Gastrocnemius medialis (tissue), 4 donors: ENCODE measurements around the gene STARD3. TPM values are rescaled to one million over a fixed set of nuclear protein-coding genes. Genes with fewer than 3 reads are reported as not detected.

ENCODE experiments used
- ATAC-seq, 2 donors: fragments of 150-250 bp; one replicate each; pipeline ENCODE4 v1.9.1; 2016
- DNase-seq, 2 donors: peaks; one replicate each; pipeline ENCODE4 v3.0.0-alpha.2; 2019
- H3K27ac ChIP-seq, 4 donors: fragments of 200-600 bp; sonication (generic); 1 replicate in 1 of 4; 2 replicates in 3 of 4; pipeline ENCODE4 v1.5.1; 2016 to 2018; ENCODE audit warnings: mild to moderate bottlenecking in 2 of 4, moderate library complexity in 1 of 4
- H3K27me3 ChIP-seq, 3 donors: fragments of 200-600 bp; sonication (generic) in 2 of 3; 1 replicate in 1 of 3; 2 replicates in 2 of 3; pipeline versions ENCODE4 v1.5.1 to v1.6.0; 2016 to 2019; ENCODE audit warnings: mild to moderate bottlenecking in 1 of 3, moderate library complexity in 1 of 3
- H3K36me3 ChIP-seq, 2 donors: fragments of 200-600 bp; sonication (generic) in 1 of 2; one replicate each; pipeline ENCODE4 v1.5.1; 2017 to 2018
- H3K4me1 ChIP-seq, 2 donors: fragments of 200-600 bp; sonication (generic) in 1 of 2; one replicate each; pipeline ENCODE4 v1.5.1; 2016 to 2017; ENCODE audit warnings: mild to moderate bottlenecking in 2 of 2
- H3K4me3 ChIP-seq, 4 donors: fragments of 200-600 bp; sonication (generic) in 3 of 4; 1 replicate in 1 of 4; 2 replicates in 3 of 4; pipeline ENCODE4 v1.5.1; 2016 to 2019; ENCODE audit warnings: mild to moderate bottlenecking in 2 of 4
- H3K9me3 ChIP-seq, 3 donors: fragments of 200-600 bp; sonication (generic) in 2 of 3; 1 replicate in 1 of 3; 2 replicates in 2 of 3; pipeline ENCODE4 v1.5.1; 2016 to 2019
- POLR2A ChIP-seq, 2 donors: fragments of 450-650 bp; IDR thresholded peaks; one replicate each; pipeline ENCODE4 v1.6.1; 2017; ENCODE audit warnings: antibody characterized with exemption in 2 of 2, mild to moderate bottlenecking in 2 of 2, moderate library complexity in 2 of 2
- in situ Hi-C, 4 donors: fragments of 200-750 bp; cut with MboI; loops; one replicate each; pipeline versions ENCODE4 v1.15.0 to v1.8.0; 2017; ENCODE audit warnings: low sequenced_read_pairs in 4 of 4
- intact Hi-C: fragments of 100-400 bp; cut with DNase I; formaldehyde crosslinking; loops from one replicate; pipeline ENCODE4 v1.15.1; 2023; ENCODE audit warnings: low total_unique reads
- total RNA-seq, 4 donors: library from RNA; depleted of rRNA; stranded (reverse); fragments of >200 nt; gene quantifications; one replicate each; pipeline versions ENCODE4 v1.1.0 to v1.2.3, GENCODE V29; 2016
- TF ChIP-seq, protein P1 (sequence below), 5 experiments: fragments of 450-650 bp in 3 of 5; fragments of 200-600 bp in 2 of 5; sonication (generic) in 2 of 5; IDR thresholded peaks in 4 of 5; conservative IDR thresholded peaks in 1 of 5; 1 replicate in 4 of 5; 2 replicates in 1 of 5; pipeline ENCODE4 v1.5.1; 2016 to 2019; ENCODE audit warnings: antibody characterized with exemption in 5 of 5, mild to moderate bottlenecking in 3 of 5, moderate library complexity in 3 of 5

Gene STARD3
- total RNA-seq, 4 donors from 2014 or later = 31.0 to 41.7 (median 41.0) TPM

DNA sequence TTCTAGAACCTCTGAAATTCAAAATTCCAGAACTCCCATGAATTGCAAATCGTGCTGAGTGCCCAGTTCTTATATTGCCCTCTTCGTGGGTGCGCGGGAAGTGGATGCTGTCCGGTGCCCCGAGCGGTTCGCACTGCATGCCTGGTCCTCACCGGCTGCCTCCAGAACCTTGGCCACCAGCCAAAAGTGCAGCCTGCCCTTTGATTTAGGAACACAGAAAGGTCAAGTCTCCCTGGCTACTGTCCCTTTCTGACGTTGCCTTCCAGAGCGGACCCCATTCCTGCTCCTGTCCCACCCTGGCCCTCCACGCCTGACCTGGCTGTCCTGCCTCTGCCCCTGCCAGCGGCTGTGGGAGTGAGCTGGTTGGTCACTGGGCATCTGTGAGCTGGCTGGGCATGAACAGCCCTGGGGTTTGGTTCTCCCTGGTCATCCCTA, 38.9 kb upstream of the STARD3 start:
- Histone ChIP-seq H3K4me1 (peaks cover 8 to 11% of the 10 kb centered on the region in 2 donors), H3K9me3 (no peaks in the 10 kb centered on the region), H3K27ac (no peak overlapping the region), H3K4me3 (no peak overlapping the region), H3K36me3 (no peaks in the 10 kb centered on the region), H3K27me3 (peaks cover 82 to 95% (median 94%) of the 10 kb centered on the region in 3 donors)
- ATAC-seq = no peak
- intact Hi-C loops (no loop called here), in situ Hi-C loops (no loop called here)
- DNase-seq = no peak
- TF ChIP-seq, protein P1, sequence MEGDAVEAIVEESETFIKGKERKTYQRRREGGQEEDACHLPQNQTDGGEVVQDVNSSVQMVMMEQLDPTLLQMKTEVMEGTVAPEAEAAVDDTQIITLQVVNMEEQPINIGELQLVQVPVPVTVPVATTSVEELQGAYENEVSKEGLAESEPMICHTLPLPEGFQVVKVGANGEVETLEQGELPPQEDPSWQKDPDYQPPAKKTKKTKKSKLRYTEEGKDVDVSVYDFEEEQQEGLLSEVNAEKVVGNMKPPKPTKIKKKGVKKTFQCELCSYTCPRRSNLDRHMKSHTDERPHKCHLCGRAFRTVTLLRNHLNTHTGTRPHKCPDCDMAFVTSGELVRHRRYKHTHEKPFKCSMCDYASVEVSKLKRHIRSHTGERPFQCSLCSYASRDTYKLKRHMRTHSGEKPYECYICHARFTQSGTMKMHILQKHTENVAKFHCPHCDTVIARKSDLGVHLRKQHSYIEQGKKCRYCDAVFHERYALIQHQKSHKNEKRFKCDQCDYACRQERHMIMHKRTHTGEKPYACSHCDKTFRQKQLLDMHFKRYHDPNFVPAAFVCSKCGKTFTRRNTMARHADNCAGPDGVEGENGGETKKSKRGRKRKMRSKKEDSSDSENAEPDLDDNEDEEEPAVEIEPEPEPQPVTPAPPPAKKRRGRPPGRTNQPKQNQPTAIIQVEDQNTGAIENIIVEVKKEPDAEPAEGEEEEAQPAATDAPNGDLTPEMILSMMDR (IDR thresholded peaks at IDR 0.05 in 4 of 5, conservative IDR thresholded peaks at IDR 0.05 in 1 of 5) = no peak
- TF ChIP-seq POLR2A (IDR thresholded peaks at IDR 0.05) = no peak

DNA sequence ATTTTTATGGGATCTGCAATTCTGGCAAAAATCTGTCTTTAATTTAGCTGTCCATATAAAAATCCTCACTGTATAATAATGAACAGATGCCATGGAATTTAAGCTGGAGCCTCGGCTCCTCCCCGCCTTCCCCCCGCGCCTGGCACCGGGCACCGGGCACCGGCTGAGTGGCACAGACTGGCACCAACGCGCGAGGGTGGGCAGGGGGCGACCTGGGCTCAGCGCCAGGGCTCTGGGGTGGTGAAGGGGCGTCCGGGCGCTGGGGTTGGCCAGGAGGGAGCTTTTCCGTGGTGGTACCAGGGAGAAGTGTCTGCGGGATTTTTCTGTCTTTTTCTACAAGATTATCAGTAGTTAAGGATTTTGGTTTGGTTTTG, 38.3 kb upstream of the STARD3 start:
- H3K4me3 ChIP-seq = peak overlapping the region in 2 of 4 donors; percentile 29 to 32
- H3K9me3 ChIP-seq = no peaks in the 10 kb centered on the region
- H3K27me3 ChIP-seq = peaks cover 85 to 97% (median 94%) of the 10 kb centered on the region in 3 donors
- TF ChIP-seq POLR2A (IDR thresholded peaks at IDR 0.05) = no peak
- TF ChIP-seq, protein P1 (IDR thresholded peaks at IDR 0.05 in 4 of 5, conservative IDR thresholded peaks at IDR 0.05 in 1 of 5) = no peak
- ATAC-seq (no peak), DNase-seq (no peak)
- no peak overlapping the region for H3K27ac ChIP-seq
- in situ Hi-C loops (no loop called here), intact Hi-C loops (no loop called here)
- no peaks in the 10 kb centered on the region for H3K36me3 ChIP-seq
- H3K4me1 ChIP-seq = peaks cover 8 to 11% of the 10 kb centered on the region in 2 donors

DNA sequence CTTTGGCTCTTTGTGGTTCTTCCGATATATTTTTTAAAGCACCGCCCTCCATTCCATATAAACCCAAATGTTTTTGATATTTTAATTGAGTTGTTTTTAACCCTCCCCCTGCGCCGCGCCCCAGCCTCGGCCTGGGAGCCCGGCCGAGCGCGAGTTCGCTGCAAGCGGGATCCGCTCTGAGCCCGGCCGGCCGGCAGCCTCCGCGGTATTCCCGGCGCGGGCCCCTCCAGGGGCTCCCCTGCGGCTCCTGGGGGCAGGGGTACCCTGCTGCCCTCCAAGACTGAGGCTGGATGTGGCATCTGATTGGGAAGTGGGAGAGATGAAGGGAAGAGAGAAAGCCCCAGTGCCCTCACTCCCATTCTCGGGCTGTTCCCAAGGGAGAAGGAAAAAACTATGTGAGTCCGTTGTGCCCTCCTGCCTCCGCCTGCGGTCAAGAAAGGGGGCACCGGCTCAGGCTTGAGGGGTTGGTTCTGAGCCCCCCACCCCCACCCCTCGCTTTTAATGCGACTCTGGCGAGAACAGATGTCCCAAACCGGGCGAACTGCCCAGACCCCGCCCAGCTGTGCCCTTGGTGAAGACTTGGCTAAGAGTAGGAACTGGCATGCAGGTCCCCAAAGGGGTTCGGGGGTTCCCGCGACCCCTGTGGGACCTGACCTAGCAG, 37.8 kb upstream of the STARD3 start:
- Histone ChIP-seq H3K4me3 (peak overlapping the region in 2 of 4 donors; percentile 29 to 32), H3K36me3 (no peaks in the 10 kb centered on the region), H3K4me1 (peaks cover 8 to 11% of the 10 kb centered on the region in 2 donors), H3K27me3 (peaks cover 90 to 97% (median 97%) of the 10 kb centered on the region in 3 donors), H3K27ac (no peak overlapping the region), H3K9me3 (no peaks in the 10 kb centered on the region)
- no peak for DNase-seq
- no peak for TF ChIP-seq POLR2A (IDR thresholded peaks at IDR 0.05)
- TF ChIP-seq, protein P1 (IDR thresholded peaks at IDR 0.05 in 4 of 5, conservative IDR thresholded peaks at IDR 0.05 in 1 of 5) = no peak
- intact Hi-C loops (no loop called here), in situ Hi-C loops (no loop called here)
- ATAC-seq = no peak

DNA sequence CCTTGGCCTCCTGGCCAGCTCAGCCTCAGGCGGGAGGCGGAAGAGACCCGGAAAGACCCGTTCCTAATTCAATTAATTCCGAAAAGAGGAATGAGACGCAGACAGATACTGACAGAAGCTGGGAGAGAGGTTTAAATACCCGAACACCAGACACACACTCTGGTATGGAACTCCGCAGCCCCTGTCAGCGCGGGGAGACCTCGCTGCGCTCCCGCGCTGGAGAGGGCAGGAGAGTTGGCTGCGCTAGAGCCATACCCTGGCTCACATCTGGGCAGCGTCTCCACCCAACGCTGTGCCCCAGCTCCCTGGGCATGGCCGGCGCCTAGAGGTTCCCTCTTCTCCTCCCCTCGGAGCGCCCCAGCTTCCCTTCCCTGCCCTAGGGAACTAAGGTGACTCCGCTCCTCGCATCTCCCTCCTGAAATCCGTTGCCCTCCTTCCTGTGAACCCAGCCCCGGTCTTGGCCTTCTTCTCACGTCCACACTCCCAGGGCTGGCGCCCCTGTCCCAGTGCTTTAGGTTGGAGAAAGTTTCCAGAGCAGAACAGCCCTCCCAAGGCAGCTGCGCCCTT, 37.2 kb upstream of the STARD3 start:
- in situ Hi-C loops = no loop called here
- H3K27me3 ChIP-seq = peaks cover 96 to 98% (median 96%) of the 10 kb centered on the region in 3 donors
- no peaks in the 10 kb centered on the region for H3K9me3 ChIP-seq
- no peak overlapping the region for H3K27ac ChIP-seq
- H3K4me1 ChIP-seq = peaks cover 8 to 11% of the 10 kb centered on the region in 2 donors
- H3K4me3 ChIP-seq = peak overlapping the region in 1 of 4 donors; percentile 32
- no peak for DNase-seq
- TF ChIP-seq, protein P1 (IDR thresholded peaks at IDR 0.05 in 4 of 5, conservative IDR thresholded peaks at IDR 0.05 in 1 of 5) = no peak
- no peak for TF ChIP-seq POLR2A (IDR thresholded peaks at IDR 0.05)
- ATAC-seq = no peak
- H3K36me3 ChIP-seq = no peaks in the 10 kb centered on the region
- intact Hi-C loops = no loop called here
